Brain microvascular endothelial cell (primary cell): ENCODE results near the gene FAM163B.

Experiments used
- DNase-seq: peaks from one replicate; pipeline ENCODE4 v3.0.0-alpha.2; 2020
- H3K27ac ChIP-seq: fragments of 250-450 bp; sonication (Bioruptor Pico); 2 replicates; pipeline ENCODE4 v1.5.1; 2020; ENCODE audit warnings: mild to moderate bottlenecking, moderate library complexity
- H3K27me3 ChIP-seq: fragments of 250-450 bp; sonication (Bioruptor Pico); replicated peaks from 2 replicates; pipeline ENCODE4 v1.5.1; 2020; ENCODE audit warnings: mild to moderate bottlenecking
- H3K36me3 ChIP-seq: fragments of 250-450 bp; sonication (Bioruptor Pico); replicated peaks from 2 replicates; pipeline ENCODE4 v1.5.1; 2020; ENCODE audit warnings: mild to moderate bottlenecking
- H3K4me3 ChIP-seq: 2 replicates; pipeline ENCODE4 v1.5.1; 2011; ENCODE audit warnings: low read depth, mild to moderate bottlenecking, control low read depth, low read length, moderate library complexity
- in situ Hi-C: cut with HindIII; loops from 2 replicates; pipeline ENCODE4 v1.10.0; 2017; ENCODE audit warnings: low sequenced_read_pairs, low pct_ligation_motif_present
- TF ChIP-seq, protein P1 (sequence below): IDR thresholded peaks from 2 replicates; pipeline ENCODE4 v1.5.1; 2011; ENCODE audit warnings: low read depth, mild to moderate bottlenecking, moderate library complexity, low read length, control low read depth, inconsistent platforms; ENCODE audit errors: missing control alignments

FAM163B gene

DNA sequence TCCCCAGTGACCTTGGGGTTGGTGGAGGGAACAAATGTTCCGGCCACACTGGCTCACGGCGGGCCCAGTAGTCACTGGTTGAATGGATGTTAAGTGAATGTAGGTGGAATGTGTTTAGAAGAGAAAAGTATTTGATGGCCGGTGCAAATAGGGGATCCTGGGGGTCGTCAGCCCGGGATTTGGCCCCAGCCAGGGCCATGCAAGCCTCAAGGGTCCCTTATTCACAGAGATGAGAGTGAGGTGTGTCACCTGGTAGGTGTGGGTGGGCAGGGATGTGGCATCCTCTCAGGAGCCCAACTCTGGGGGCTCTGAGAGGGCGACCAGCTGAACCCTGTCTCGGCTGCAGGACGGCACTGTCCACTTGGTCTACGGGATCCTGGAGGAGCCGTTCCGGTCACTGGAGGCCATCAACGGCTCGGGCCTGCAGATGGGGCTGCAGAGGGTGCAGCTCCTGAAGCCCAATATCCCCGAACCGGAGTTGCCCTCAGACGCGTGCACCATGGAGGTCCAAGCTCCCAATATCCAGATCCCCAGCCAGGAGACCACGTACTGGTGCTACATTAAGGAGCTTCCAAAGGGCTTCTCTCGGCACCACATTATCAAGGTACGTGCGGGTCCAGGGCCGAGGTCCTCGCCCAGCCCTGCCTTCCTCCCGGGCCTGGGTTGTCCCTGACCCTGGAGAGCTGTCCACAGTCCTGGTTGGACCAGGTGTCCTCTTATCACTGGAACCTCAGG lies 32.8 kb upstream of the FAM163B start:
- in situ Hi-C loops: no loop called here
- no peak for DNase-seq
- TF ChIP-seq, protein P1, sequence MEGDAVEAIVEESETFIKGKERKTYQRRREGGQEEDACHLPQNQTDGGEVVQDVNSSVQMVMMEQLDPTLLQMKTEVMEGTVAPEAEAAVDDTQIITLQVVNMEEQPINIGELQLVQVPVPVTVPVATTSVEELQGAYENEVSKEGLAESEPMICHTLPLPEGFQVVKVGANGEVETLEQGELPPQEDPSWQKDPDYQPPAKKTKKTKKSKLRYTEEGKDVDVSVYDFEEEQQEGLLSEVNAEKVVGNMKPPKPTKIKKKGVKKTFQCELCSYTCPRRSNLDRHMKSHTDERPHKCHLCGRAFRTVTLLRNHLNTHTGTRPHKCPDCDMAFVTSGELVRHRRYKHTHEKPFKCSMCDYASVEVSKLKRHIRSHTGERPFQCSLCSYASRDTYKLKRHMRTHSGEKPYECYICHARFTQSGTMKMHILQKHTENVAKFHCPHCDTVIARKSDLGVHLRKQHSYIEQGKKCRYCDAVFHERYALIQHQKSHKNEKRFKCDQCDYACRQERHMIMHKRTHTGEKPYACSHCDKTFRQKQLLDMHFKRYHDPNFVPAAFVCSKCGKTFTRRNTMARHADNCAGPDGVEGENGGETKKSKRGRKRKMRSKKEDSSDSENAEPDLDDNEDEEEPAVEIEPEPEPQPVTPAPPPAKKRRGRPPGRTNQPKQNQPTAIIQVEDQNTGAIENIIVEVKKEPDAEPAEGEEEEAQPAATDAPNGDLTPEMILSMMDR: no peak
- Histone ChIP-seq H3K4me3 (no peak overlapping the region), H3K27me3 (peaks cover 7% of the 10 kb centered on the region), H3K27ac (no peak overlapping the region), H3K36me3 (no peaks in the 10 kb centered on the region)

DNA sequence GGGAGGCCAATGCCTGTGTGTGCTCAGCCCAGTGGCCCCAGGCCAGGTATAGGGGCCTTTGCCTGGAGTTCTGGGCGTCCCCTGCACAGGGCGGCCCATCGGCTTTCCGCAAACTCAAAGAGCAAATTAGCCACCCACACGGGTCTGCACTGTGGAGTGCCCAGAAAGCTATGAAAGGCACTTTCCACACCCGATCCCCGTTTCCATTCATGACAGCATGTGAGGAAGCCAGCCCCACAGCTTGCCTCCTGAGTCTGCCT lies 32.1 kb upstream of the FAM163B start:
- Histone ChIP-seq H3K27me3 (peaks cover 7% of the 10 kb centered on the region), H3K27ac (no peak overlapping the region), H3K4me3 (no peak overlapping the region), H3K36me3 (no peaks in the 10 kb centered on the region)
- DNase-seq: no peak
- TF ChIP-seq, protein P1: no peak
- in situ Hi-C loops: no loop called here

DNA sequence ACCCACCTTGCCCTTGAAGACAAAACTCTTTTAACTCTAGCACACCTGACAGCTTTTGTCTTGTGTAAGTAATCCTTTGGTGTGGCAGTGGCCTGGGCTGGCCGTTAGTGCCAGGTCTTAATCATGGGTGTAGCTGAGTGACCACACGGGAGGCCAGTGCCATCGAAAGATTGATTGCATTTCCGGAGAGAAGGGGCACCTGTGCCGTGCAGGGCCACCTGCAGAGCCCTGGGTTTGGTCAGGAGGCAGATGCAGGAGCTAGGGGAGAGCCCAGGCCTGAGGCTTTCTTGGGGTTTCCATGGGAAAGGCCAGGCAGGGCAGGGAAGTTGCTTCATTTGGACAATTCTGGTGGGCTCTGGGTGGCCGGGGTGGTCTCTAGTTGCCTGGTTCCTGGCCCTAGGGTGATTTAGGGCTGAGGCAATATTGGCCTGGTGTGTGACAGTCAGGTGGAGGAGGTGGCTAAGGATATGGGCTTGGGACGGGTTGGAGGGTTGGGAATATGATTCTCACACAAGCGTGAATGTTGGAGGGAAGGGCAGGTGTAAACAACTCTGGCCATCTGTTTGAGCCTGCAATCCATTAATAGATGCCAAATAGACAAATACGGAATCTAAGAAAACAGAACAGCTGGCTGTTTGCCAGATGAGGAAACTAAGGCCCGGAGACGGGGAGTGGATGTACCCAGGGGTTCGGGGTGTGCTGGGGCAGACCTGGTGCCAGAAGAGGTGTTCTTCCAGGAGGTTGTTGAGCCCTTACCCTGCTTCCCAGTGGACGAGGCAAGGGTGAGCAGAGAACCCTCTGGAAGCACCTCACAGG lies 31.6 kb upstream of the FAM163B start:
- in situ Hi-C loops: no loop called here
- peaks cover 9% of the 10 kb centered on the region for H3K27me3 ChIP-seq
- TF ChIP-seq, protein P1: no peak
- DNase-seq: no peak
- H3K4me3 ChIP-seq: no peak overlapping the region
- H3K36me3 ChIP-seq: no peaks in the 10 kb centered on the region
- no peak overlapping the region for H3K27ac ChIP-seq

DNA sequence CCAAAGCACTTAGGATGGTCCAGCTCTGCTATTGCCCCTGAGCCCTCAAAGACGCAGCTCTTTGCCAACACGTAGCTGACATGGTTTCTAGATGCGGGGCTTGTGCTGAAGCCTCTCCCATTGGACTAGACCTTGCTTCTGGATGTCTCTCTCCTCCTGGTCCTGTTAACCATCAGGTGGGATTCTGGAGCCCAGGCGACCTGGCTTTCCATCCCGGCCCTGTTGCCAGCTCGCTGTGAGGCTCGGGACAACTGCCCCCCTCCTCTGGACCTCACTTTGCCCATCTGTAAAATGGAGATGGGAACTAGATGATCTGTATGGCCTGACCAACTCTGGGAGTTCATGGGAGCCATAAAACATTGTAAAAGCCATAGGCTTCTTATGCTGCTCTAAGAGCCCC lies 31.0 kb upstream of the FAM163B start:
- Histone ChIP-seq H3K27ac (no peak overlapping the region), H3K36me3 (no peaks in the 10 kb centered on the region), H3K4me3 (no peak overlapping the region), H3K27me3 (peaks cover 11% of the 10 kb centered on the region)
- no peak for DNase-seq
- TF ChIP-seq, protein P1: no peak
- in situ Hi-C loops: no loop called here

DNA sequence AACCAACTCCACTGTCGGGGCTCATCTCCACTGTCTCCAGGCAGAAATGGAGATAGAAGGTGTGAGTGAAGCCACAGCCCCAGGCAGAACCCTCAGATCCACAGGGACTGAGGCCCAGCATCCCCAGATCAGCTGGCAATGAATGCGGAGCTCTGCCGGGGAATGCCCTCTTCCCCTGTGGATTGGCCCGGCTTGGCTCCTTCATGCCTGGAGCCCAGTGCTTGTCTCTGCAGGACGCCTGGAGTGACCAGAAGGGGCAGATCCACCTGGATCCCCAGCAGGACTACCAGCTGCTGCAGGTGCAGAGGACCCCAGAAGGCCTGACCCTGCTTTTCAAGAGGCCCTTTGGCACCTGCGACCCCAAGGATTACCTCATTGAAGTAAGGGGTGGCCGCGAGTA lies 30.4 kb upstream of the FAM163B start:
- no peak for DNase-seq
- no peak overlapping the region for H3K4me3 ChIP-seq
- no peak overlapping the region for H3K27ac ChIP-seq
- in situ Hi-C loops: no loop called here
- peaks cover 11% of the 10 kb centered on the region for H3K27me3 ChIP-seq
- no peaks in the 10 kb centered on the region for H3K36me3 ChIP-seq
- TF ChIP-seq, protein P1: no peak

DNA sequence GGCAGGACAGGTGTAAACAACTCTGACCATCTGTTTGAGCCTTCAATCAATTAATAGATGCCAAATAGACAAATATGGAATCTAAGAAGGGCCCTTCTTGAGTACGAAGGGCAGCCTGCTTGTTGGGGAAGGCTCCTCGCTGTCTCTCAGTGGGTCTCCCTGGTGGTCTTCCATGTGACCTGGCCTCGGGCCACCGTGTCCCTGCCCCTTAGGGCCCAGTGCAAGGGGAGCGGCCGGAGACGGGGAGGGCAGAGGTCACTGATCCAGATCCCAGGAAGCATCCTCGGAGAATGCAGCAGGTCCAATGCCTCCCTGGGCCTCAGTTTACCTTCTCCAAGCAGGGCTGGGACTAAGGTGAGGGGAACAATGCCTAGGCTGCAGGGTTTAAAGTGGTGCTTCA lies 29.5 kb upstream of the FAM163B start:
- TF ChIP-seq, protein P1: no peak
- in situ Hi-C loops: no loop called here

More for the DNA sequence above, 29.5 kb upstream of the FAM163B start:
- DNase-seq: no peak
- H3K27ac ChIP-seq: no peak overlapping the region
- H3K4me3 ChIP-seq: no peak overlapping the region
- no peaks in the 10 kb centered on the region for H3K36me3 ChIP-seq
- peaks cover 11% of the 10 kb centered on the region for H3K27me3 ChIP-seq
